ENCODE results near the gene BAK1. TPM values are rescaled to one million over a fixed set of nuclear protein-coding genes. Genes with fewer than 3 reads are reported as not detected.

The BAK1 gene
- total RNA-seq, 1 donor from 2014 or later = 11.5 TPM

Other genes starting within 250 kb of the BAK1 start
- gene KIFC1, start 188.5 kb downstream of the BAK1 start, total RNA-seq (ENCODE audit: unreplicated experiment) = 14.8 TPM
- gene PHF1, start 169.3 kb downstream of the BAK1 start, total RNA-seq (ENCODE audit: unreplicated experiment) = 73.5 TPM
- 384 TPM for gene CUTA, start 162.2 kb downstream of the BAK1 start, total RNA-seq (ENCODE audit: unreplicated experiment)
- 75.1 TPM for gene SYNGAP1, start 160.2 kb downstream of the BAK1 start, total RNA-seq (ENCODE audit: unreplicated experiment)
- gene ZBTB9, start 125.7 kb downstream of the BAK1 start, total RNA-seq (ENCODE audit: unreplicated experiment) = 9.6 TPM
- gene ITPR3, start 41.0 kb upstream of the BAK1 start, total RNA-seq (ENCODE audit: unreplicated experiment) = 0.34 TPM
- 48.7 TPM for gene UQCC2, start 131.4 kb upstream of the BAK1 start, total RNA-seq (ENCODE audit: unreplicated experiment)
- gene IP6K3, start 166.6 kb upstream of the BAK1 start, total RNA-seq (ENCODE audit: unreplicated experiment) = 2.7 TPM
- gene LEMD2, start 208.9 kb upstream of the BAK1 start, total RNA-seq (ENCODE audit: unreplicated experiment) = 82.4 TPM
- not detected for gene MLN, start 223.7 kb upstream of the BAK1 start, total RNA-seq (ENCODE audit: unreplicated experiment)

Measured in glutamatergic neuron (in vitro differentiated cells).